IPS-20b (cell line): ENCODE results near the gene HDAC5.
A peak's percentile ranks its signal among the peaks of the same experiment; 100 is the strongest.

Experiments
- H3K27ac ChIP-seq: one replicate; pipeline ENCODE4 v1.5.1; 2013; ENCODE audit warnings: low read length
- H3K27me3 ChIP-seq: 2 replicates; pipeline ENCODE4 v1.6.1; 2013; ENCODE audit warnings: mild to moderate bottlenecking, low read length, inconsistent platforms; ENCODE audit not compliant: insufficient read depth
- H3K36me3 ChIP-seq: 2 replicates; pipeline ENCODE4 v1.6.1; 2013; ENCODE audit warnings: low read depth, mild to moderate bottlenecking, inconsistent platforms, low read length, moderate library complexity; ENCODE audit not compliant: insufficient read depth
- H3K4me1 ChIP-seq: 2 replicates; pipeline ENCODE4 v1.6.1; 2013; ENCODE audit warnings: mild to moderate bottlenecking, control low read depth, inconsistent platforms, low read length, moderate library complexity; ENCODE audit not compliant: insufficient read depth
- H3K4me3 ChIP-seq: 2 replicates; pipeline ENCODE4 v1.5.1; 2013; ENCODE audit warnings: mild to moderate bottlenecking, low read length, inconsistent platforms
- H3K9ac ChIP-seq: 2 replicates; pipeline ENCODE4 v1.6.1; 2013; ENCODE audit warnings: low read depth, mild to moderate bottlenecking, inconsistent platforms, low read length, moderate library complexity
- H3K9me3 ChIP-seq: 2 replicates; pipeline ENCODE4 v1.6.1; 2013; ENCODE audit warnings: mild to moderate bottlenecking, low read depth, low read length, inconsistent platforms; ENCODE audit not compliant: insufficient read depth

Gene HDAC5

GRCh38 chr17:44115585-44116415 lies 7.6 kb downstream of the HDAC5 start:
- no peak overlapping the region for H3K27ac ChIP-seq

GRCh38 chr17:44113868-44114840 lies 9.3 kb downstream of the HDAC5 start:
- peaks cover 28% of the 10 kb centered on the region for H3K4me1 ChIP-seq
- H3K27ac ChIP-seq, result no peak overlapping the region
- H3K36me3 ChIP-seq, result peaks cover 16% of the 10 kb centered on the region
- no peaks in the 10 kb centered on the region for H3K9me3 ChIP-seq
- no peak overlapping the region for H3K9ac ChIP-seq
- no peaks in the 10 kb centered on the region for H3K27me3 ChIP-seq
- H3K4me3 ChIP-seq, result no peak overlapping the region

More at GRCh38 chr17:44115585-44116415, 7.6 kb downstream of the HDAC5 start:
- no peaks in the 10 kb centered on the region for H3K9me3 ChIP-seq
- no peak overlapping the region for H3K4me3 ChIP-seq
- no peak overlapping the region for H3K9ac ChIP-seq
- H3K27me3 ChIP-seq, result no peaks in the 10 kb centered on the region
- peaks cover 14% of the 10 kb centered on the region for H3K36me3 ChIP-seq
- peaks cover 26% of the 10 kb centered on the region; the same call in 1 of the 2 replicates for H3K4me1 ChIP-seq

GRCh38 chr17:44113382-44113781 lies 10.1 kb downstream of the HDAC5 start:
- H3K9me3 ChIP-seq, result no peaks in the 10 kb centered on the region
- H3K4me1 ChIP-seq, result peaks cover 21% of the 10 kb centered on the region
- H3K27me3 ChIP-seq, result no peaks in the 10 kb centered on the region
- H3K27ac ChIP-seq, result no peak overlapping the region
- H3K4me3 ChIP-seq, result no peak overlapping the region
- H3K9ac ChIP-seq, result no peak overlapping the region
- peaks cover 16% of the 10 kb centered on the region for H3K36me3 ChIP-seq

- H3K9me3 ChIP-seq, result no peaks in the 10 kb centered on the region
- peaks cover 14% of the 10 kb centered on the region for H3K4me1 ChIP-seq
- no peak overlapping the region for H3K4me3 ChIP-seq
- peaks cover 16% of the 10 kb centered on the region for H3K36me3 ChIP-seq
- H3K9ac ChIP-seq, result no peak overlapping the region
- H3K27me3 ChIP-seq, result no peaks in the 10 kb centered on the region
- H3K27ac ChIP-seq, result no peak overlapping the region
These were observed 10.9 kb downstream of the HDAC5 start for GRCh38 chr17:44112284-44113280.

- Histone ChIP-seq H3K9ac (no peak overlapping the region), H3K27ac (no peak overlapping the region), H3K4me3 (peak overlapping the region; percentile 50; the same call in 1 of the 2 replicates), H3K9me3 (no peaks in the 10 kb centered on the region), H3K36me3 (peaks cover 12% of the 10 kb centered on the region; the same call in 1 of the 2 replicates), H3K4me1 (peaks cover 13% of the 10 kb centered on the region), H3K27me3 (no peaks in the 10 kb centered on the region)
These were observed 11.7 kb downstream of the HDAC5 start for GRCh38 chr17:44111777-44112176.

GRCh38 chr17:44110823-44111633 lies 12.4 kb downstream of the HDAC5 start:
- Histone ChIP-seq H3K27ac (no peak overlapping the region), H3K36me3 (peaks cover 6% of the 10 kb centered on the region; the same call in 1 of the 2 replicates), H3K4me1 (peaks cover 13% of the 10 kb centered on the region), H3K9me3 (no peaks in the 10 kb centered on the region), H3K4me3 (peak overlapping the region; percentile 60; the same call in 1 of the 2 replicates), H3K9ac (peak overlapping the region; percentile 54; the same call in 1 of the 2 replicates), H3K27me3 (no peaks in the 10 kb centered on the region)

GRCh38 chr17:44110011-44110686 lies 13.3 kb downstream of the HDAC5 start:
- Histone ChIP-seq H3K36me3 (peaks cover 6% of the 10 kb centered on the region; the same call in 1 of the 2 replicates), H3K27me3 (no peaks in the 10 kb centered on the region), H3K27ac (no peak overlapping the region), H3K9me3 (no peaks in the 10 kb centered on the region), H3K4me1 (peaks cover 13% of the 10 kb centered on the region), H3K9ac (no peak overlapping the region; the same call in 1 of the 2 replicates), H3K4me3 (peak overlapping the region; percentile 60; the same call in 1 of the 2 replicates)

- no peak overlapping the region for H3K9ac ChIP-seq
- no peaks in the 10 kb centered on the region for H3K9me3 ChIP-seq
- peaks cover 13% of the 10 kb centered on the region for H3K4me1 ChIP-seq
- no peak overlapping the region for H3K27ac ChIP-seq
- H3K4me3 ChIP-seq, result no peak overlapping the region
- no peaks in the 10 kb centered on the region for H3K27me3 ChIP-seq
- peaks cover 2% of the 10 kb centered on the region; the same call in 1 of the 2 replicates for H3K36me3 ChIP-seq
These were observed 14.2 kb downstream of the HDAC5 start for GRCh38 chr17:44109312-44109630.

- Histone ChIP-seq H3K27ac (no peak overlapping the region), H3K4me1 (peaks cover 13% of the 10 kb centered on the region), H3K9me3 (no peaks in the 10 kb centered on the region), H3K36me3 (peaks cover 2% of the 10 kb centered on the region; the same call in 1 of the 2 replicates), H3K9ac (no peak overlapping the region), H3K27me3 (no peaks in the 10 kb centered on the region), H3K4me3 (no peak overlapping the region)
These were observed 14.8 kb downstream of the HDAC5 start for GRCh38 chr17:44108440-44109311.
